GM21619 (cell line): ENCODE results near the gene TBX1.

ENCODE experiments used
- ATAC-seq: cut with Tn5 transposase; IDR thresholded peaks from one replicate; pipeline ENCODE4 v1.9.1; 2021; ENCODE audit not compliant: unreplicated experiment

TBX1 gene

GRCh38 chr22:19798003-19798665, 37.6 kb downstream of the TBX1 start:
- ATAC-seq = no peak

- ATAC-seq = no peak
These were observed 38.3 kb downstream of the TBX1 start for GRCh38 chr22:19798891-19799293.

GRCh38 chr22:19799322-19800190, 39.0 kb downstream of the TBX1 start:
- ATAC-seq = no peak

DNA sequence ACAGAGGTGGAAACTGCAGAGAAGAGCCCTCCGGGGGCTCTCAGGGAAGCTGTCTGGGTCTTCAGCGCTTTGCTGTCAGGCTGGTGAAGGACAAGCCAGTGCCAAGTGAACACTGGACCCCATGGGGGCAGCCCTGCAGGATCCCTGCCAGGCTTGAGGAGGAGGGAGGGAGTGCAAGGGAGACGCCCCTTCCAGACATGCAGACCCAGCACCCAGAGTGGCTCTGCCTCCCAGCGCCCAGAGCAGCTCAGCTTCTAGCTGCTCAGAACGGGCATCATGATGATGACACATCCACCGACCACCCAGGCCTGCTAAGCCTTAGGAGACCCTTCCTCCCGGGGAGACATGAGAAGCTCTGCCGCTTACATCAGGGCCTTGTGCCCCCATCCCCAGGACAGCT, 39.7 kb downstream of the TBX1 start:
- no peak for ATAC-seq

- no peak for ATAC-seq
These were observed 40.2 kb downstream of the TBX1 start for GRCh38 chr22:19800761-19801244.

- ATAC-seq = no peak
These were observed 40.9 kb downstream of the TBX1 start for GRCh38 chr22:19801340-19802000.

- no peak for ATAC-seq
These were observed 41.7 kb downstream of the TBX1 start for GRCh38 chr22:19802001-19802893.

DNA sequence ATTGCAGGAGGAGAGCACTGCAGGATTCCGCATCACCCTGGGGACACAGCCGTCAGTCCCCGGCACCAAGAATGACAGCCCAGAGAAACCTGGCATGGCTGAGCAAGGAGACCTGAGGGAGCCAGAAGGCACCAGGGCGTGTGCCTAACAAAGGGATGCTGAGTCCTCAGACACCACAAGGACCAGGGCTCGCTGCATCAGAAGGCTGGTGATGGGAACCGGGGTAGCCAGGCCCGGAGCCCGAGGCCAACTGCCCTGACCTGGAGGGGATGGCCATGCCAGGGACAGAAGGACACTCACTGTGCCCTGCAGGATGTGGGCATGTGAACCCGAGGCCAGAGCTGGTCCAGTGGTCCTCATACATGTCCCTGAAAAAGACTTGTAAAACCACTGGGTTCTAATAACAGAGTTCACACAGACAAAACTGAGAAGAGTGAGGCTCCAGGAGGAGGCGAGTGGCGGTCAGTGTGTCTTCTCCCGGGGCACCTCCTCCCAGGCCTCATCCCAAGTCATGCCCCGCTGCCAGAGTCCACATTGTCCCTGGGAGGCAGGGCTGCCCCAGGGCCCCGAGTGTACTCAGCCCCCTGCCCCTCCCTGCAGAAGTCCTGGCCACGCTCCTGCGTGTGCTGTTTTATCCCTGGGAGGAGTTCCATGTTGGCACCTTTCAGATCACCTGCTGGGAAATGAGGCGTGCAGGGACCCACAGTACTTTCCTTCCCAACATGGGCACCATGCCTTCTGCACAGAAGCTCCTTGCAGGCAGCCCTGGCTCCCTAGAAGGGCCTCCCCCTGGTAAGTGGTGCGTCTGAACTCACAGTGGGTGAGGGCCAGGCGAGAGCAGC, 42.5 kb downstream of the TBX1 start:
- ATAC-seq = no peak

DNA sequence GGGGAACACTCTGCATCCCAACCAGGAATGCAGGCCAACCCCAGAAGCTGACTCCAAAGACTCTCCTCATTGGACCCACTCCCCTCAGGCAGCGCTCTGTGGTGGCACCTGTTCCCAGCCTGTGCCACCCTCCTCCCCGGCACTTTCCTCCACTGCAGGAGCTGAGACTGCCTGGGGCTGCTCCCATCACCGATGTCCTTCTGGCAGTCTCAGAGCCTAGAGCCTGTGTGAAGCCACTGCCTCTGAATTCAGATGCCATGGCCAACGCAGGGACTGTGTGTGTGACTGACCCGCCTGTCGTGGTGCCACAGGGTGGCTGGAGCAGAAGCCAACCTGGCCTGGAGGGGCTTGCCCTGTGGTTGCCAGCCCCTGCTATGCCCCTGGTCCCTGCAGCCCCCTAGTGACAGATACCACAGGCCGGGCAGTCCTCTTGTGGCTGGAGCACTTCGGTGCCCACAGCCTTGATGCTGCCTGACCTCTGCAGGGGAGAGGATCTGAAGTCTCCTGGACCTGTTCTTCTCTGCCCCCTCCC, 43.2 kb downstream of the TBX1 start:
- no peak for ATAC-seq

DNA sequence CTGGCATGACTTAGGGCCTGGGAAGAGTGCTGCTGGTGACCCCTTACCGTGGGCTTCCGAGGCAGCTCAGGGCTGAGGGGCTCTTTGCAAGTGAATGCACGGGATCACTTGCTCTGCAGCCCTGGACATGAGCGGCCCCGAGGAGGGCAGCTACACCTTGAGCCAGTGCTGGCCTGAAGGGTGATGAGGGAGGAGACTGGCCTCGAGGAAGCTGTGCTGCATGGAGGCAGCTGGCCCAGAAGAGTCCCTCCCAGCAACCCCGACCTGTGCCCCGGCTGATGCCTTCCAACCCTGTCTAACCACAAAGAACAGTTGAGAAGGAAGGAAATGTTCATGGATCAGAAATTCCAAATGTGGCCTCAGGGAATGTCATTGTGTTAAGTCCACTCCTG, 45.2 kb downstream of the TBX1 start:
- ATAC-seq = no peak

GRCh38 chr22:19806213-19807160, 45.9 kb downstream of the TBX1 start:
- ATAC-seq = no peak

- ATAC-seq = no peak
These were observed 46.8 kb downstream of the TBX1 start for GRCh38 chr22:19807161-19807913.

GRCh38 chr22:19807914-19808872, 47.6 kb downstream of the TBX1 start:
- ATAC-seq = no peak

DNA sequence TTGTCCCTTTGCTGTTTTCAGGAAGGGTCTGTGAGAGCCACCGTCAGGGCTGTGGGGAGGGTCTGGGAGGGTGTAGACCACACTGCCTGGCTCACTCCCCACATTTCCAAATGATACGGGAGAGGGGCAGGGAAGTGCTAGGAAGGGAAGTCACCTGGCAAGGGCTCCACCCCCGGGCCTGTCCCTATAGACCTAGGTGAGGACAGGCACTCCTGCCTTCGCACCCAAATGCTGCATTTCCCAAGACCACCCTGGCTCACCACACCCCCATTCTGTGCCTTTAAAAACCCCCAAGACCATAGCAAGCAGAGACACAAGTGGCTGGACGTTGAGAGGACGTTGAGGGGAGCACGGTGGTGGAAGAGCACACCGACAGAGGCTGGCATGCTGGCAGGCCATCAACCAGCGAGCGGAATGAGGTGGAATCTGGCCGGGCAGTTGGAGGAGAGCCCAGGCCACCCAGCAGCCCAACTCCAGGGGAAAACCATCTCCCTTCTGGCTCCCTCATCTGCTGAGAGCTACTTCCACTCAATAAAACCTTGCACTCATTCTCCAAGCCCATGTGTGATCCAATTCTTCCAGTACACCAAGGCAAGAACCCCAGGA, 48.4 kb downstream of the TBX1 start:
- no peak for ATAC-seq

DNA sequence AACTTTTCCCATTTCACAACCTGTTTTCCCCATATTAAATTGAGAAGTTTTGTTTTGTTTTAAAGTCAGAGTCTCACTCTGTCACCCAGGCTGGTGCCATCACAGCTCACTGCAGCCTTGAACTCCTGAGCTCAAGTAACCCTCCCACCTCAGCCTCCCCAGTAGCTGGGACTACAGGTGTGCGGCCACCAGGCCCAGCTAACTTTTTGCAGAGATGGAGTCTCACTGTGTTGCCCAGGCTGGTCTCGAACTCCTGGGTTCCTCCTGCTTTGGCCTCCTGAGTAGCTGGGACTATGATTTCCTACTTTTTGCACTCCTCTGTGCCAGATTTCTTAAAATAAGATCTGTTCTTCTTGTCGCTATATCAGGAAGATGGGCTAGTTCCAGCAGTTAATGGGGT, 49.2 kb downstream of the TBX1 start:
- no peak for ATAC-seq
